GM19467 (cell line): Measurements from ENCODE around the gene TRIM24.
"Not testable (repeated sequence)": the region's sequence is repeated elsewhere in the genome, so short reads cannot be mapped to it uniquely, and the experiment has no call there.

Source experiments
- ATAC-seq: cut with Tn5 transposase; IDR thresholded peaks from one replicate; pipeline ENCODE4 v1.9.1; 2021; ENCODE audit warnings: mild to moderate bottlenecking, moderate library complexity; ENCODE audit not compliant: unreplicated experiment

The TRIM24 gene

DNA sequence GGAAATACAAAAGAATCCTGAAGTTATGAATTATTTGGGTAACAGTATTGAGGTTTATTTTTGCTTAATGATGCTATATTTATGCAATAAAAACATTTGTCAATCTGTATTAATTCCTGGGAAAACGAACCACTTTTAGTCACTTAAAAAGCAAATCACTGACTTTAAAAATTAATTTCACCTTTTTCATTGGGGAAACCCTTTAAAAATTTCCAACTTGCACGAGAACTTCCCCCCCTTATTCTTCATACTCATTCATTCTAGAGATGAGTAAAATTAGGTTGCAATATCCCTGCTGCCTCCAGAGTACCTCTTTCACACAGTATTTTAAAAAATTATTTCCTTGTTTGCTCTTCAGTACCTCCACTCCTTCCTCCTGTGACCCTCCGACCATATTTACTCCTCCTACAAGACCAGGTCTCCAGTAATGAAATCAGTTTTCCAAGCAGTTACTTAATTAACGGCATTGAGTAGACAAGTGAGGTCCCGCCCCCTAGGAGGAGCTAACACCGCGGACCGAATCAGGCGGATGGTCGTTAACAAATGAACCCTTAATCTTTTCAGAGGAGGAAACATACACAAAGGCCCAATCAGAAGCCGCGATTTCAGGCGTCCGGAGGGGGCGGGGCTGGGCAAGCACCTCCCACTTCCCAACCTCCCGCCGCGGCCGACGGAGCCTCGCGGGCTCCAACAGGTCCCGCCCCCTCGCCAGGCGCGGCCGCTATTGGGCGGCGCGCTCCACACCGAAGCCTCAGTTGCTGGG is 465 bp upstream of the TRIM24 start:
- ATAC-seq: peak; percentile 75

GRCh38 chr7:138460649-138461607 is 869 bp downstream of the TRIM24 start:
- peak; percentile 37 for ATAC-seq

DNA sequence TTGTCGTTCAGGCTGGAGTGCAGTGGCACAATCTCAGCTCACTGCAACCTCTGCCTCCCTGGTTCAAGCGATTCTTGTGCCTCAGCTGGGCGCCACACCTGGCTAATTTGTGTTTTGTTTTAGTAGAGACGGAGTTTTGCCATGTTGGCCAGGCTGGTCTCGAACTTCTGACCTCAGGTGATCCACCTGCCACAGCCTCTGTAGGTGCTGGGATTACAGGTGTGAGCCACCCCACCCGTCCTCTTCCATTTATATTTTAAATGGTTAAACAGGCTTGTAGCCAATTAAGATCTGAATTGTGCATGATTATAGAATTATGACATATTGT is 3.2 kb downstream of the TRIM24 start:
- ATAC-seq: not testable (repeated sequence)

DNA sequence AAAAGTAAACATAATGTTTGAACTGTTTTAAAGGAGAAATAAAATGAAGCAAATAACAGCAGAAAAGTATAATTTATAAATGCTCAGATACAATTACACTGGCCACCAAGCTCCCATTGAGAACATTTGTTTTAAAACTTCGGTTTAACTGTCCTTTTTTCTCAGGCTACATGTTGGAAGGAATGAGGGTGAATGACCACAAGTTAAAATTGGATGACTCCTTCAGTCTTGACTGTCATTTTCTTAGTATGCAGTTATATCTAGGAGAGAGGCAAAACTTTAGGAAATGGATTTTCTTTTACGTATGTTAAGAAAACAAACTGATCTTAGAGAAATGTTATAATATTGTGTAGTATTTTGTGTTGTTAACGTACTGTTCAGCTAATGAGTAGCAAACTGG is 5.0 kb downstream of the TRIM24 start:
- ATAC-seq: no peak

- ATAC-seq: peak; percentile 73
Observed at GRCh38 chr7:138466069-138466756, 6.2 kb downstream of the TRIM24 start.

GRCh38 chr7:138468244-138469123 is 8.4 kb downstream of the TRIM24 start:
- no peak for ATAC-seq

DNA sequence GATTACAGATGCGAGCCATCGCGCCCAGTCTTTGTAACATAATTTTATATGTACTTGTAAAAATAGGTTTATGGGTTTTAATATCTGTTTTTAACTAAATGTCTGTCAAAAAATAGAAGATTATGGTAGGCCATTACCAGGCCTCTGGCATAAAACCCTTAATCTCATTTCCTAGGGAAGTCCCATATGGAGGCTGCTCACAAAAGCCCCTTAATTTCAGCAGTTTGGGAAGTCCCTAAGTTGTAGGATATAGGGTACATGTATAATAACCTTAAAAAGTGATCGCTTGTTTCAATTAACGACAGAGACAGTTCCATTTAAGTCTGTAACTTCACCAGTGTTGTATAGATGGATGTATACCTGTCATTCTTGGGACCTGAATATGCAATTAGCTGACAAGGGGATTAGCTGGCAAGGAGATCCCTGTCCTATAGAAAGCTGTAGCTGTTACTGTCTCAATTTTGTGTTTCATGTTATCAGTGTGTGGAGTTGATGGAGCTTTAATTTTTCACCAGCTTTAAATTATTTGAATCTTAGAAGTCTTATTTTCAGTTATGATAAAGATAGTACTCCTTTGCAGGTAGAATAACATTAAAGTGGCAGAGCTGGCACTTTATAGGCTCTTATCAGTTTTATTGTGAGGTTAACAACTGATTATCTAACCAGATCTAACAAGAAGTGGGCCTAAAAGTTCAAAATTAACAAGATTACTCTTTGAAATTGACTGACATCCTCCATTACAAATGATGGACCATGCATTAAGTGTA is 10.5 kb downstream of the TRIM24 start:
- no peak for ATAC-seq

DNA sequence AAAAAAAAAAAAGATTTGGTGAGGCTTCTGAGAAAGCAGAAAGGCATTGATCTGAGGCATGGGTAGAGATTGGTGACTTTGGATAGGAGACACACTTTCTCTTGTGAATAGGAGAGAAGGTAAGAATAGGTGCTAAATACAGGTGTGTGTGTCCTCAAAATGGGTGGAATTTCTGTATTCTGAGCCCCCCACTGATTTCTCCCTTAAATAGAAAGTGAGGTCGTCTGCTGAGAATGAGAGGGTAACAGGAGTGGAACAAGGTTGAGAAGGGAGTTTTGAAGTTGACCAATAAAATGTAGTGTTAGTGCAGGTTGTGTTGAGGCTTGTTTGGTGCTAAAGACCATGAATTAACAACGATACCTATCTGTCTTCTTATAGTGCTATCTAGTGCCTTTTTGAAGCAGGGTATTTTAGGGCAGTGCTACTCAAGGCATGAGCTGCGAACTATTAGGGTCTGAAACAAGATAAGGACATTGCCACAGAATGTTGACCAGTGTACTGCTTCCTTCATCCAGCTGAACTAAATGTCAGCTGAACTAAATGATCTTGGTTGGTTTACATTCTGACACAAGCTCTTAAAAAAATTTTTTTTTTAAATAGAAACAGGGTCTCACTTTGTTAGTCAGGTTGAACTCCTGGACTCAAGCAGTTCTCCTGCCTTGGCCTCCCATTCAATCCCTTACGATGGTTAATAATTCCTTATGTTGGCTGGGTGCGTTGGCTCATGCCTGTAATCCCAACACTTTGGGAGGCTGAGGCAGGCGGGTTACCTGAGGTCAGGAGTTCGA is 12.4 kb downstream of the TRIM24 start:
- no peak for ATAC-seq

GRCh38 chr7:138475377-138475776 is 15.3 kb downstream of the TRIM24 start:
- no peak for ATAC-seq

DNA sequence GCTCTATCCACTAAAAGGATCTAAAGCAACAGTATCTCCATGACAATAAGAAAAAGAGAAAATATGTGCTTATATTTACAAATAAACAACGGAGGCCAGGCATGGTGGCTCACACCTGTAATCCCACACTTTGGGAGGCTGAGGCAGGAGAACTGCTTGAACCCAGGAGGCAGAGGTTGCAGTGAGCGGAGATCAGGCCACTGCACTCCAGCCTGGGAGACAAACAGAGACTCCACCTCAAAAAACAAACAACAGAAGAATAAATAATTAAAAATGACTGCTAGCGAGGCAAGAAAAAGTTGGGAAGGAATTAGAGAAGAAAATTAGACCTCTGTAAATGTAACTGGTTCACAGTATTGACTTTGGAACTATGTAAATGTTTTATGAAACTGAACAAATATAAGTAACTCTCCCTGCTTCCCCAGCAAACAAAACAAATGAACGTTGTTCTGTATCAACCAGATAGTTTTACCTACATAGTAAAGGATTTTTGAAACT is 17.1 kb downstream of the TRIM24 start:
- ATAC-seq: no peak

DNA sequence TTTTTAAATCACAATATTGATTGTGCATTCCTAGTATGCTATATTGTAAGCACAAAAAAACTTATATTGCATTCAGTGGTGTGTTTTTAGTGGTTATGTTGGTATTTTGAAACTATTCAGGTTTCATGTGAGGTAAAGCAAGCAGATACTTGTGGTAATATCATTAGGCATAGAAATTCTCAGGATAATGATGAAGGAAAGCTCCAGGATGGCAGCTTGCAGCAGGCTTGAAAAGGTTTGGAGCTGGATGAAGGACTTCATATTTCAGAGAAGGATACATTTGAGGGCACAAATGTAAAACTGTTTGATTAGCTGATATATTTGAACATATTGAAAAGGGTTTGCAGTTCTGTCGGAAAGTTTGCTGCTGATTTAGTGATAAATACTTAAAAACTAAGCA is 17.5 kb downstream of the TRIM24 start:
- ATAC-seq: no peak

GRCh38 chr7:138478499-138478908 is 18.4 kb downstream of the TRIM24 start:
- ATAC-seq: no peak

GRCh38 chr7:138480527-138480926 is 20.5 kb downstream of the TRIM24 start:
- no peak for ATAC-seq

GRCh38 chr7:138481447-138482380 is 21.7 kb downstream of the TRIM24 start:
- ATAC-seq: no peak

- ATAC-seq: no peak
Observed at GRCh38 chr7:138483531-138483930, 23.5 kb downstream of the TRIM24 start.

DNA sequence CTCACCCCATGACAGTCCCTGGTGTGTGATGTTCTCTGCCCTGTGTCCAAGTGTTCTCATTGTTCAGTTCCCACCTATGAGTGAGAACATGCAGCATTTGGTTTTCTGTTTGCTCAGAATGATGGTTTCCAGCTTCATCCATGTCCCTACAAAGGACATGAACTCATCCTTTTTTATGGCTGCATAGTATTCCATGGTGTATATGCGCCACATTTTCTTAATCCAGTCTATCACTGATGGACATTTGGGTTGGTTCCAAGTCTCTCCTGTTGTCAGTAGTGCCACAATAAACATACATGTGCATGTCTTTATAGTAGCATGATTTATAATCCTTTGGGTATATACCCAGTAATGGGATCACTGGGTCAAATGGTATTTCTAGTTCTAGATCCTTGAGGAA is 25.4 kb downstream of the TRIM24 start:
- not testable (repeated sequence) for ATAC-seq

GRCh38 chr7:138489139-138489538 is 29.1 kb downstream of the TRIM24 start:
- ATAC-seq: not testable (repeated sequence)
